ENCODE measurements around the gene SLC27A6.

SLC27A6 gene, protein sequence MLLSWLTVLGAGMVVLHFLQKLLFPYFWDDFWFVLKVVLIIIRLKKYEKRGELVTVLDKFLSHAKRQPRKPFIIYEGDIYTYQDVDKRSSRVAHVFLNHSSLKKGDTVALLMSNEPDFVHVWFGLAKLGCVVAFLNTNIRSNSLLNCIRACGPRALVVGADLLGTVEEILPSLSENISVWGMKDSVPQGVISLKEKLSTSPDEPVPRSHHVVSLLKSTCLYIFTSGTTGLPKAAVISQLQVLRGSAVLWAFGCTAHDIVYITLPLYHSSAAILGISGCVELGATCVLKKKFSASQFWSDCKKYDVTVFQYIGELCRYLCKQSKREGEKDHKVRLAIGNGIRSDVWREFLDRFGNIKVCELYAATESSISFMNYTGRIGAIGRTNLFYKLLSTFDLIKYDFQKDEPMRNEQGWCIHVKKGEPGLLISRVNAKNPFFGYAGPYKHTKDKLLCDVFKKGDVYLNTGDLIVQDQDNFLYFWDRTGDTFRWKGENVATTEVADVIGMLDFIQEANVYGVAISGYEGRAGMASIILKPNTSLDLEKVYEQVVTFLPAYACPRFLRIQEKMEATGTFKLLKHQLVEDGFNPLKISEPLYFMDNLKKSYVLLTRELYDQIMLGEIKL

DNA sequence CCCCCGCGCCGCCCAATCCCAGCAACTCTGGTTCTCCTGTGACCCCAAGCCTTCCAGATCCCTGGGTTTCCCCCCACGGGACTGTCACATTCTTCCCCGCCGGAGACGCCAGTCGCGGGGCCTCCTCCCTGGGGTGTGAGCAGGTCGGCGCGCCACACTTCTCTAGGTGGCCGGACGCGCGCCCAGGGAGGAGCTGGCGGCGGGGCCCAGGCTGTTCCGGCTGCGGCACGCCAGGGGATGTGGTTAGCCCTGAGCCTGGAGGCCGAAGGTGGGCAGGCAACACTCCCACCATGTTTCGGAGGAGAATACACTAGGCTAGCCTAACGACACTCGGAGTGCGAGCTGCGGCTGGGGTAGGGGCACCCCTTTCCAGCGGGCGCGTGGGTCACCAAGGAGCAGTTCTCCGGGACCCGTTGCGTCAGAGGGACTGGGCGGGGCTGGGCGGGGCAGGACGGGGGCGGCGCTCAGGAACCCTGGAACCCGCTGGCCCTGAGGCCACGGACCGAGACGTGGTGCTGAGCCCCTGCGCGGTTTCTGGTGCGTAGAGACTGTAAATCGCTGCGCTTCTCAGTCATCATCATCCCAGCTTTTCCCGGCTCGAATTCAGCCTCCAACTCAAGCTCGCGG lies at the start of gene SLC27A6:
TSS of gene SLC27A6 (plus strand) at position 478 of the 627 bp plus-strand sequence. CDS start 650 bp downstream, outside the sequence.
- TF ChIP-seq, protein P1, sequence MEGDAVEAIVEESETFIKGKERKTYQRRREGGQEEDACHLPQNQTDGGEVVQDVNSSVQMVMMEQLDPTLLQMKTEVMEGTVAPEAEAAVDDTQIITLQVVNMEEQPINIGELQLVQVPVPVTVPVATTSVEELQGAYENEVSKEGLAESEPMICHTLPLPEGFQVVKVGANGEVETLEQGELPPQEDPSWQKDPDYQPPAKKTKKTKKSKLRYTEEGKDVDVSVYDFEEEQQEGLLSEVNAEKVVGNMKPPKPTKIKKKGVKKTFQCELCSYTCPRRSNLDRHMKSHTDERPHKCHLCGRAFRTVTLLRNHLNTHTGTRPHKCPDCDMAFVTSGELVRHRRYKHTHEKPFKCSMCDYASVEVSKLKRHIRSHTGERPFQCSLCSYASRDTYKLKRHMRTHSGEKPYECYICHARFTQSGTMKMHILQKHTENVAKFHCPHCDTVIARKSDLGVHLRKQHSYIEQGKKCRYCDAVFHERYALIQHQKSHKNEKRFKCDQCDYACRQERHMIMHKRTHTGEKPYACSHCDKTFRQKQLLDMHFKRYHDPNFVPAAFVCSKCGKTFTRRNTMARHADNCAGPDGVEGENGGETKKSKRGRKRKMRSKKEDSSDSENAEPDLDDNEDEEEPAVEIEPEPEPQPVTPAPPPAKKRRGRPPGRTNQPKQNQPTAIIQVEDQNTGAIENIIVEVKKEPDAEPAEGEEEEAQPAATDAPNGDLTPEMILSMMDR (IDR thresholded peaks at IDR 0.05): no peak
- Histone ChIP-seq H3K27me3 (peaks cover 36% of the 10 kb centered on the region), H3K9me3 (no peaks in the 10 kb centered on the region), H3K4me3 (ENCODE audit: low read depth in 1 of 2, low read length in 1 of 2) (no peak within 1 kb of the TSS), H3K36me3 (no peaks in the 10 kb centered on the region), H3K27ac (no peak within 1 kb of the TSS), H3K4me1 (ENCODE audit: control insufficient read depth in 1 of 2, insufficient read depth in 1 of 2, low read depth in 1 of 2, low read length in 1 of 2) (no peaks in the 10 kb centered on the region)

DNA sequence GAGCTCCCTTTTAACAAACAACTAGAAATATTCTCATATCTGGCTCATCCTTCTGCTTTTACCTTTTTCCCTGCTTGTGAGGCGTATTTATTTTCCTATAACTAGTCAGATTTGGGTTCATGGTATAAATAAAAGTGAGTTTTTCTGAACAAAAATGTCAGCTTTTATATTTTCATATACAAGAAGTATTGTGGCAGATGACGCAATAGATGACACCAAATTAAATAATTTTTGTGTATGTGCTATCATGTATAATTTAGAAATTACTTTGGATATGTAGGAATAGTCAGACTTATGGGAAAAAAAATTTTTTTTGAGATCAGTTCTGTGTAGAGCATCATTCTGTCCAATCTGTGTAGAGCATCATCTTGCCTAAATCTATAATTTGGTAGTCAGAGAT lies 45.7 kb upstream of the SLC27A6 start:
- TF ChIP-seq, protein P1 (IDR thresholded peaks at IDR 0.05): no peak
- H3K27me3 ChIP-seq: no peaks in the 10 kb centered on the region
- H3K36me3 ChIP-seq: no peaks in the 10 kb centered on the region
- no peaks in the 10 kb centered on the region for H3K4me1 ChIP-seq (ENCODE audit: control insufficient read depth in 1 of 2, insufficient read depth in 1 of 2, low read depth in 1 of 2, low read length in 1 of 2)
- no peaks in the 10 kb centered on the region for H3K9me3 ChIP-seq
- H3K27ac ChIP-seq: no peak overlapping the region
- H3K4me3 ChIP-seq (ENCODE audit: low read depth in 1 of 2, low read length in 1 of 2): no peak overlapping the region

DNA sequence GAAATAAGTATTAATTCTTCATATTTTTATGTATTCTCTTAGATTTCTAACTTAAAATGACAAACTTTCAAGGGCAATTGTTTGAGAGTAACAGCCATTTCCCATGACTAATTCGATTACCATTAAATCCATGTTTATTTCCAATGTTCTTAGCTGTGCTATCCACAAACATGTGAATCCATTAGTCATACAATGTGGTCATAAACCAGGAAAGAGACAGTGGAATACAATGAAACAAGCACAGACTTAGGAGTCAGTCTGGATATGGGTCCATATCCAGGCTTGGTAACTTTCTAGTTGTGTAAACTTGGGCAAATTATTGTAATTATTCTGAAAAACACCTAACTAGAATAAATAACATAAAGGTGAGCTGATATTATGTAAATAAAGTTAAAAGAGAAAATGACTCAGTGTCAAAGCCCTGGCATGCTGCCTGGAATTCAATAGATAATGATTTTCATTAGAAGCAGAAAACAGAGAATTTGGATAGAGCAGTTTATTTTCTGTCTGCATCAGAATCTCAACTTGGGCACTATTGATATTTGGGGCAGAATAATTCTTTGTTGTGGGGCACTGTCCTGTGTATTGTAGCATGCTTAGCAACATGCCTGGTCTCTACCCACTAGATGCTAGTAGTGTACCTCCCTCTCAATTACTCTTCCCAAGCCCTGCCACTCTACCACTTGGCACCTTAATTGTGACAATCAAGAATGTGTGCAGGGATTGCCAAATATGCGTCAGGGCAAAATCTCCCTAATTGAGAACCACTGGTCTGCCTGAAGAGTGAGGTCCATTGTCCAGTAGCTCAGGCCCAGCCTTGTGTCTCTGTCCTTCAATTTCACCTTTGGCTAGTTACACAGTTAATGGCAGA lies 44.7 kb upstream of the SLC27A6 start:
- no peak overlapping the region for H3K27ac ChIP-seq
- H3K9me3 ChIP-seq: no peaks in the 10 kb centered on the region
- no peaks in the 10 kb centered on the region for H3K27me3 ChIP-seq
- H3K36me3 ChIP-seq: no peaks in the 10 kb centered on the region
- H3K4me3 ChIP-seq (ENCODE audit: low read depth in 1 of 2, low read length in 1 of 2): no peak overlapping the region
- no peaks in the 10 kb centered on the region for H3K4me1 ChIP-seq (ENCODE audit: control insufficient read depth in 1 of 2, insufficient read depth in 1 of 2, low read depth in 1 of 2, low read length in 1 of 2)
- TF ChIP-seq, protein P1 (IDR thresholded peaks at IDR 0.05): no peak

DNA sequence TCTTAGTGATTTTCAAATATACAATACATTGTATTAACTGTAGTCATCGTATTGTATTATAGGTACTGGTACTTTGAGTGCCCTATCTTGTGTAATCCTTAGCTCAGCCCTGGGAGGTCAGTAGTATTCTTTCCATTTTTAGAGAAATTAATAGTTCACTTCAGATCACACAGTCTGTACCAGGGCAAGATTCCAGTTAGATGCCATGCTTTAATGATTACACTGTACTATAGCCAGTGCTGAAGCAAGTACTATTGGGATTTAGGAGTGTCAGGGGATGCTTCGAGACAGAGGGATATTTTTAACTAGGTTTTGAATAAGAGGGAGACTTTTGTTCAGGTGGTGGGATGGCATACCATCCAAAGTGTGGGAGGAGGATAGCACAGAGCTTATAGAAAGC lies 41.0 kb upstream of the SLC27A6 start:
- TF ChIP-seq, protein P1 (IDR thresholded peaks at IDR 0.05): no peak
- Histone ChIP-seq H3K4me3 (ENCODE audit: low read depth in 1 of 2, low read length in 1 of 2) (no peak overlapping the region), H3K27ac (no peak overlapping the region), H3K4me1 (ENCODE audit: control insufficient read depth in 1 of 2, insufficient read depth in 1 of 2, low read depth in 1 of 2, low read length in 1 of 2) (peaks cover 0 to 8% of the 10 kb centered on the region in 2 experiments), H3K27me3 (no peaks in the 10 kb centered on the region), H3K36me3 (no peaks in the 10 kb centered on the region), H3K9me3 (no peaks in the 10 kb centered on the region)

DNA sequence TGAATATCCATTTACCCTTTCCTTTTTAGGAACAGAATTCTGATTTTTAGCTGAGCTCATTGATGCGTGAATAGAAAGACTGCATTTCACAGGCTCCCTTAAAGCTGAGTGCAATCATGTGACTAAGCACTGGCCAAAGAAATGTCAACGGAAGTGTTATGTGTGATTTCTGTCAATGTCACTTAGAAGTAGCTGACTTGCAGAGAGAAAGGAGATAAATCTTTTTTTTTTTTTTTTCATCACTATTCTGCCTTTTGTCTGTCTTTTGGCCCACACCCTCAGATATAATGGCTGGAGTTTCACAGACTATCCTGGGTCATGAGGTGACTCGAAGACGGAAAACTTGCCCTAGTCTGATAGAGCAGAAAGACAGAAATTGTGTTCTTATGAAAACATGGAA lies 39.3 kb upstream of the SLC27A6 start:
- Histone ChIP-seq H3K4me3 (ENCODE audit: low read depth in 1 of 2, low read length in 1 of 2) (no peak overlapping the region), H3K27ac (no peak overlapping the region), H3K36me3 (no peaks in the 10 kb centered on the region), H3K9me3 (no peaks in the 10 kb centered on the region), H3K4me1 (ENCODE audit: control insufficient read depth in 1 of 2, insufficient read depth in 1 of 2, low read depth in 1 of 2, low read length in 1 of 2) (peaks cover 0 to 8% of the 10 kb centered on the region in 2 experiments), H3K27me3 (no peaks in the 10 kb centered on the region)
- TF ChIP-seq, protein P1 (IDR thresholded peaks at IDR 0.05): no peak

Data from neutrophil (primary cell).